Erythroblast (primary cell): ENCODE data around the gene AUTS2.

Experiments
- DNase-seq, 2 experiments: peaks; one replicate each; lab custom pipeline; 2025; lab: John Stamatoyannopoulos, UW
- GATA1 ChIP-seq: IDR thresholded peaks from 2 replicates; pipeline ENCODE4 v1.6.1; 2011; ENCODE audit warnings: low read depth, mild to moderate bottlenecking, control low read depth, low read length, moderate library complexity
- POLR2A ChIP-seq: IDR thresholded peaks from 2 replicates; pipeline ENCODE4 v1.6.1; 2011; ENCODE audit warnings: mild to moderate bottlenecking, low read length

The AUTS2 gene

GRCh38 chr7:69684369-69685292 lies 86.4 kb downstream of the AUTS2 start:
- TF ChIP-seq POLR2A, result no peak
- TF ChIP-seq GATA1, result no peak
- DNase-seq, result no peak

GRCh38 chr7:69685293-69685631 lies 87.0 kb downstream of the AUTS2 start:
- DNase-seq, result no peak
- no peak for TF ChIP-seq GATA1
- no peak for TF ChIP-seq POLR2A

GRCh38 chr7:69686366-69686765 lies 88.1 kb downstream of the AUTS2 start:
- DNase-seq, result no peak
- TF ChIP-seq GATA1, result no peak
- no peak for TF ChIP-seq POLR2A

GRCh38 chr7:69687739-69688433 lies 89.6 kb downstream of the AUTS2 start:
- no peak for DNase-seq
- TF ChIP-seq POLR2A, result no peak
- no peak for TF ChIP-seq GATA1

- DNase-seq, result no peak
- TF ChIP-seq GATA1 (no peak), POLR2A (no peak)
Measured at GRCh38 chr7:69690329-69690728, 92.1 kb downstream of the AUTS2 start.

- TF ChIP-seq GATA1 (no peak), POLR2A (no peak)
- no peak for DNase-seq
Measured at GRCh38 chr7:69691327-69691726, 93.1 kb downstream of the AUTS2 start.

- TF ChIP-seq GATA1 (no peak), POLR2A (no peak)
Measured at GRCh38 chr7:69691734-69692133, 93.5 kb downstream of the AUTS2 start.

GRCh38 chr7:69692611-69693010 lies 94.3 kb downstream of the AUTS2 start:
- DNase-seq, result no peak
- TF ChIP-seq GATA1, result no peak
- TF ChIP-seq POLR2A, result no peak

More at GRCh38 chr7:69691734-69692133, 93.5 kb downstream of the AUTS2 start:
- DNase-seq, result no peak

GRCh38 chr7:69693042-69693441 lies 94.8 kb downstream of the AUTS2 start:
- no peak for DNase-seq
- TF ChIP-seq POLR2A (no peak), GATA1 (no peak)

GRCh38 chr7:69696054-69696591 lies 97.8 kb downstream of the AUTS2 start:
- TF ChIP-seq POLR2A (no peak), GATA1 (no peak)
- DNase-seq, result peak in 1 of 2 experiments; percentile 2

GRCh38 chr7:69696686-69697685 lies 98.7 kb downstream of the AUTS2 start:
- TF ChIP-seq GATA1 (no peak), POLR2A (no peak)
- DNase-seq, result no peak

GRCh38 chr7:69698109-69698825 lies 100.0 kb downstream of the AUTS2 start:
- DNase-seq, result no peak
- TF ChIP-seq POLR2A (no peak), GATA1 (no peak)
